Psoas muscle (tissue), 8 donors: ENCODE data around the gene CCNY. TPM values are rescaled to one million over a fixed set of nuclear protein-coding genes. Genes with fewer than 3 reads are reported as not detected.

ENCODE experiments used
- ATAC-seq, 4 donors: fragments of 200-7000 bp; cut with Tn5 transposase; one replicate each; pipeline ENCODE4 v1.9.1; 2020; ENCODE audit warnings: moderate library complexity in 3 of 4, mild to moderate bottlenecking in 2 of 4
- DNase-seq, 2 donors: peaks; one replicate each; pipeline ENCODE4 v3.0.0-alpha.2; 2020
- H3K27ac ChIP-seq: fragments of 200-600 bp; one replicate; pipeline ENCODE4 v1.8.0; 2022
- H3K27me3 ChIP-seq, 3 donors: fragments of 200-600 bp in 1 of 3; one replicate each; pipeline versions ENCODE4 v1.6.1 to v1.8.0; 2013 to 2022; ENCODE audit warnings: low read length in 2 of 3, mild to moderate bottlenecking in 2 of 3, moderate library complexity in 1 of 3; ENCODE audit not compliant: insufficient read depth in 3 of 3
- H3K36me3 ChIP-seq, 2 donors: fragments of 200-600 bp in 1 of 2; one replicate each; pipeline versions ENCODE4 v1.6.1 to v1.8.0; 2013 to 2022; ENCODE audit warnings: low read depth in 1 of 2, mild to moderate bottlenecking in 1 of 2, moderate library complexity in 1 of 2; ENCODE audit not compliant: insufficient read depth in 1 of 2
- H3K4me1 ChIP-seq: fragments of 200-600 bp; one replicate; pipeline ENCODE4 v1.8.0; 2022
- H3K4me3 ChIP-seq: fragments of 200-600 bp; one replicate; pipeline ENCODE4 v1.8.0; 2022; ENCODE audit warnings: mild to moderate bottlenecking
- H3K9me3 ChIP-seq: fragments of 200-600 bp; one replicate; pipeline ENCODE4 v1.8.0; 2022
- CTCF ChIP-seq: fragments of 200-600 bp; IDR thresholded peaks from one replicate; pipeline ENCODE4 v1.8.0; 2022; ENCODE audit warnings: antibody characterized with exemption
- WGBS, 3 donors: extraction: QIAGEN DNeasy Blood & Tissue Kit; methylation state at CpG; one replicate each; pipeline versions ENCODE4 v1.1.6 to v1.1.7; 2013; 5-methylcytosine and 5-hydroxymethylcytosine counted together
- intact Hi-C, 2 donors: fragments of 100-400 bp; cut with DNase I; formaldehyde crosslinking; loops; one replicate each; pipeline versions ENCODE4 v1.11.0 to v1.14.2; 2022
- polyA plus RNA-seq, 3 donors: library from polyadenylated mRNA; stranded (reverse); fragments of 200-250 nt; gene quantifications; one replicate each; pipeline ENCODE4 v1.2.3, GENCODE V29; 2013
- total RNA-seq, 4 donors: library from RNA; stranded (reverse); fragmentation: NEBNext Ultra II Directional in 2 of 4; extraction: Animal tissue kit (Norgen Biotek cat#: 25700) in 2 of 4; gene quantifications; one replicate each; pipeline versions ENCODE4 v1.2.1 to v1.2.4, GENCODE V29; 2021 to 2023
- donor health status: healthy with polysubstance abuse.
- donor health status: DM: no; HTN: no; CAD: no; lungs with moderate emphysema.
- donor health status: Bipolar disorder and iron deficiency.
- donor health status: healthy.
- donor health status: DM: yes; HTN: yes; CAD: no.
- donor health status: DM: no; HTN: no; CAD: no.
- donor health status: DM: no; HTN: no; CAD: no.
- donor health status: DM: yes; HTN: yes; CAD: no.

CCNY gene
- total and polyA plus RNA-seq, 7 donors: 21.2 to 55.8 (median 47.0) TPM

- intact Hi-C loops: no loop called here
- no peak for ATAC-seq
- Histone ChIP-seq H3K4me3 (no peak overlapping the region), H3K36me3 (no peaks in the 10 kb centered on the region), H3K27ac (no peak overlapping the region), H3K9me3 (no peaks in the 10 kb centered on the region), H3K4me1 (peaks cover 10% of the 10 kb centered on the region), H3K27me3 (peaks cover 0 to 41% (median 18%) of the 10 kb centered on the region in 3 donors)
- WGBS, 3 donors: 80 to 88% (median 82%) methylated on average over 6 of the region's 6 CpGs
- DNase-seq: no peak
- no peak for TF ChIP-seq CTCF
These were observed 275.4 kb downstream of the CCNY start for GRCh38 chr10:35611750-35612149.

GRCh38 chr10:35612385-35613106 lies 276.2 kb downstream of the CCNY start:
- Histone ChIP-seq H3K36me3 (no peaks in the 10 kb centered on the region), H3K4me1 (peaks cover 9% of the 10 kb centered on the region), H3K27ac (no peak overlapping the region), H3K27me3 (peaks cover 0 to 33% (median 14%) of the 10 kb centered on the region in 3 donors), H3K9me3 (no peaks in the 10 kb centered on the region), H3K4me3 (no peak overlapping the region)
- 50 to 52% (median 51%) methylated on average over 6 of the region's 6 CpGs for WGBS, 3 donors
- ATAC-seq: no peak
- intact Hi-C loops: no loop called here
- no peak for TF ChIP-seq CTCF
- no peak for DNase-seq

- no peak for TF ChIP-seq CTCF
- intact Hi-C loops: no loop called here
- 81 to 88% (median 82%) methylated on average over 2 of the region's 2 CpGs for WGBS, 3 donors
- no peak for DNase-seq
- Histone ChIP-seq H3K4me1 (peaks cover 3% of the 10 kb centered on the region), H3K9me3 (no peaks in the 10 kb centered on the region), H3K4me3 (no peak overlapping the region), H3K36me3 (no peaks in the 10 kb centered on the region), H3K27ac (no peak overlapping the region), H3K27me3 (peaks cover 0 to 28% (median 9%) of the 10 kb centered on the region in 3 donors)
- ATAC-seq: no peak
These were observed 276.8 kb downstream of the CCNY start for GRCh38 chr10:35613107-35613440.

GRCh38 chr10:35613597-35614226 lies 277.4 kb downstream of the CCNY start:
- H3K9me3 ChIP-seq: no peaks in the 10 kb centered on the region
- ATAC-seq (no peak), DNase-seq (no peak)
- TF ChIP-seq CTCF: peak; percentile 13
- no peaks in the 10 kb centered on the region for H3K4me1 ChIP-seq
- intact Hi-C loops: no loop called here
- H3K4me3 ChIP-seq: no peak overlapping the region
- WGBS, 3 donors: 62 to 65% (median 64%) methylated on average over 8 of the region's 8 CpGs
- H3K36me3 ChIP-seq: no peaks in the 10 kb centered on the region
- no peak overlapping the region for H3K27ac ChIP-seq
- H3K27me3 ChIP-seq: peaks cover 0 to 22% (median 3%) of the 10 kb centered on the region in 3 donors
